GM21423 (cell line): Measurements from ENCODE around the gene CRLF1.
A peak's percentile ranks its signal among the peaks of the same experiment; 100 is the strongest.
"Not testable (repeated sequence)": the region's sequence is repeated elsewhere in the genome, so short reads cannot be mapped to it uniquely, and the experiment has no call there.

Source experiments
- ATAC-seq: cut with Tn5 transposase; IDR thresholded peaks from one replicate; pipeline ENCODE4 v1.9.1; 2021; ENCODE audit warnings: mild to moderate bottlenecking, moderate library complexity; ENCODE audit not compliant: unreplicated experiment

CRLF1 gene

DNA sequence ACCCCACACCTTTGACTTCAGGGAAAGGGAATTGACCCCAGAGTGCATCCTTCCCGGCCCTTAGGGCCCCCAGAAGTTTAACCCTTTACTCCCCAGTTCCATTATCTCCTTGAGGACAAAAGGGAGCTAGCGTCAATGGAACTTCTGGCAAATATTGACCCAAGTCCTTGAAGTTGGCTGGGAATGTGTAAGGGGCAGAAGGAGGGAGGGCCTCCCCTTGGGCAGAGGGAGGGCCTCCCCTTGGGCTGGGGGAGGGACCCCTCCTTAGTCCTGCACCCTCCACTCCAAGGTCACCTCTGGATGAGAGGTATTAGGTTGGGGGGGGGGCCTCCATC is 3.1 kb upstream of the CRLF1 start:
- no peak for ATAC-seq

- ATAC-seq = no peak
Measured at GRCh38 chr19:18608805-18609716, 2.5 kb upstream of the CRLF1 start.

- ATAC-seq = no peak
Measured at GRCh38 chr19:18608102-18608804, 1.7 kb upstream of the CRLF1 start.

GRCh38 chr19:18607226-18608101 is 865 bp upstream of the CRLF1 start:
- ATAC-seq = no peak

DNA sequence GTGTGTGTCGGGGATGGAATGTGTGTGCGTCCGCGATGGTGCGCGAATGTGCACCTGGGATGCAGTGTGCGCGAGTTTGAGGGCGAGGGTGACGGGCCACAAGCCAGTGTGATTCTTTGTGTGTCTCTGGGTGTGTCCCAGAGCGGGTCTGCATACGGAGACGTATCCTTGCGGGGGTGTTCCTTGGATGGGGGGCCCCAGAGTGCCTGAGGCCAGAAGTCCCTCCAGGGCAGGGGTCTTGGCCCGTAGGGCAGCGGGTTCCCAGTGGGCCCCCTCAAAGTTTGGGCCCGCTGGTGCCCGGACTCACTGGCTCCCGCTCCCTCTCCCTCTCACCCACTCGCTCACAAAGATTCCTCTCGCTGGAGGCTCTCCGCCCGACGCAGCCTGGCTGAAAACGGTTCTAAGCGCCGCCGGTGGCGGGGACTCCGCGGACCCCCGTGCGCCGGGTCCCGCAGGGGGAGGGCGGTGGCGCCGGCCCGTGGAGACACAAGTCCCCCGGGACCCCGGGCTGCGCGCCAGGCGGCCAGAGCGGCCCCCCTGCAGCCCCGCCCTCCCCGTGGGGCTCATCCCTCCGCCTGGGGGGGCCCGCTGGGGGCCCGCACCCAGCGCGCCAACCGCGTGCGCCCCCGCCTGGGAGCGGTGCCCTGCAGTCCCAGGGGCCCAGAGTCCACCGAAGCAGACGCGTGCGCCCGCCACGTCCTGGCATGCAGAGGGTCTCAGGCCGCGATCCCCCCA is 886 bp downstream of the CRLF1 start:
- ATAC-seq = no peak

DNA sequence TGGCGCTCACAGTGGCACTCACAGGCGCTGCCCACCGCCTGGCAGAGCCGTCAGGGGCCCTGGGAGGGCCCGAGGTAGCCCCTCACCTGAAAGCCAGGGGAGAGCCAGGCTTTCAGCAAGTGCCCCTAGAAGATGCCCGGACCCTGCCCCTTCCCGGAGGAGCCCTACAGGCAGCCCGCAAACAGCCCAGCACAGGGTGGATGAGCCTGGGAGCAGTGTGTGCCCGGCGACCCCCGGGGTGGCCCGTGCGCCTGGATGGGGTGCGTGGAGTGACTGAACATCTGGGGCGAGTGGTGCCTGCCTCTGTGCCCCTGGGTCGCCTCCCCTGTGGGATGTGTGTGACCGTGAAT is 1.4 kb downstream of the CRLF1 start:
- no peak for ATAC-seq

- ATAC-seq = no peak
Measured at GRCh38 chr19:18604820-18605159, 1.8 kb downstream of the CRLF1 start.

DNA sequence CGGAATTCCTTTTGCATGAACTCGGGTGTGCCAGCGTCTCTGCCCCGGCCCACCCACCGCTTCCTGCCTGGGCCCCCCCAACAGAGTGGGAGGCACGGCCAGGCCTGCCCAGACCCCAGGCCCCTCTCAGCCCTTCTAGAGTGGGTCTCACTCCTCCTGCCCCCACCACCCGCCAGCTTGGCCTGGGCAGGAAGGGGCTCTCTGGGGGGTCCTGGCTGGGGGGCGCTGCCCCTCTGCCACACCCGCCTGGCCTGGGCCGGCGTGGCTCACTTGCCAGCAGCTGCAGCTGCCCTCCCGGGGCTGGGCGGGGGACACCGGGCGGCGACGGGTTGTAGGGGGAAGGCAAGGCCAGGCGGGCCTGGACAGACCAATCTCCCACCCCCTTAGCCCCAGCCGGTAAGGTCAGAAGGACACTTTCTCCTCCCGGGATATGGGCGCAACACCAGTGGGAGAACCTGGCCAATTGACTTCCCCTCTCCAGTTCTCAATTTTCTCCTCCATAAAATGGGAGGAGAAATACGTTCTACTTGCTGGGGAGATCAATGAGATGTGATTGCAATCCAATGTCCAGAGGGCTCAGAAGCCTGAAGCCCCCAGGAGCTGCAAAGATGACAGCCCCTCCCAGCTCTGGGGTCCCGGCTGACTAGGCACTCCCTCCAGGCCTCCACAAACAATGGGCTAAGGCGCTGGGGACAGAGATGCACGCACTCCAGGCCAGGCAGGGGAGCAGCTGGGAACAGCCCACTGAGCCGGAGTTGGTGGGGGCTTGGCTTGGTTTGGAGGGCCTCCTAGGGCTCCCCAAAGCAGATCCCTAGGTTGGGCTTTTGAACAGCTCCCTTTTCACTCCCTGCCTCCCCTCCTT is 2.4 kb downstream of the CRLF1 start:
- no peak for ATAC-seq

DNA sequence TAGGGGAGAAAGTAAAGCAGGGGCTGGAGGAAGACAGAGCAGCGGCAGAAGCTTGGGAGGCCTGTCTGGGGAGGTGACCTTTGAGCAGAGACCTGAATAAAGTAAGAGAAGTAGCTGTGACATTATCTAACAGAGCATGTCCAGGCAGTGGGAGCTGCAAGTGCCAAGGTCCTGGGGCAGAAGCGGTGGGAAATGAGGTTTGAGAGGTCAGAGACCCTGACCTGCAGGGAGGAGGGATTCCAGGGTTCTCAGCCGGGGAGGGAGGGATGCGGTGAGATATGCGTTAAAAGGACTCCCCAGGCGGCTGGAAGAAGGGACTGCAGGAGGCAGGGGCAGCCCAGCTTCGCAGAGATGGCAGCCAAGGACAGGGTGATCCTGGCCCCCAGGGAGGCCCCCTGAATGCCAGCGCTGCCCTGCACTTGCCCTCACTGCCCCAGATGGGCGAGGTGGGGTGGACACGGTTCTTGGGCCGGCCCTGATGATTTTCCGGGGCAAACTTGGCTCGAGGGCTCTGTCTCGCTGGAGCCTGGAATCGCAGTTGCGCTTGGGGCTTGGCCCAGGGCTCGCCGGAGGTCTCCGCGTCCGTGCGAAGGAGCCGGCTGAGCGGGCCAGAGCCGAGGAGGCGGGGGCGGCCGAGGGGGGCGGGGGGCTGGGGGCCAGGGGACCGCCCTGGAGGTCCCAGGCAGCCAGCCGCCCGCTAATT is 3.2 kb downstream of the CRLF1 start:
- ATAC-seq = no peak

DNA sequence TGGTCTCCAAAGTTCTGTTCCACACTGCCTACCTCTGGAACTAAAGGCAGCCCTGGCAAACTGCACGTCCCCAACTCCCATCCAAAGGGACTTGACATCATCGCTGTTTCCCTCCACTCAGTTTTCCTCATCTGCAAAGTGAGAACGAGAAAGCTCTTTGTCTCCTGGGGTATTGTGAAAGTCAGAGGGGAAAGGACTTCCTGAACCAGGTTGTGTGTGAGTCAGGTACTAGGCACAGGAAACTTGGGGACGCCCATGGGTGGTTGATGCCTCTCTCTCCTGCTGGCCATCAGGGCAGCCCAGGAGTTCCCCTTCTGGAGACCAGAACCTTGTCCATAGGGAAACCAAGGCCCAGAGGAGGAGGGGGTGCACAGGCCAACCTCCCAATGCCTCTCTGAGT is 4.7 kb downstream of the CRLF1 start:
- no peak for ATAC-seq

DNA sequence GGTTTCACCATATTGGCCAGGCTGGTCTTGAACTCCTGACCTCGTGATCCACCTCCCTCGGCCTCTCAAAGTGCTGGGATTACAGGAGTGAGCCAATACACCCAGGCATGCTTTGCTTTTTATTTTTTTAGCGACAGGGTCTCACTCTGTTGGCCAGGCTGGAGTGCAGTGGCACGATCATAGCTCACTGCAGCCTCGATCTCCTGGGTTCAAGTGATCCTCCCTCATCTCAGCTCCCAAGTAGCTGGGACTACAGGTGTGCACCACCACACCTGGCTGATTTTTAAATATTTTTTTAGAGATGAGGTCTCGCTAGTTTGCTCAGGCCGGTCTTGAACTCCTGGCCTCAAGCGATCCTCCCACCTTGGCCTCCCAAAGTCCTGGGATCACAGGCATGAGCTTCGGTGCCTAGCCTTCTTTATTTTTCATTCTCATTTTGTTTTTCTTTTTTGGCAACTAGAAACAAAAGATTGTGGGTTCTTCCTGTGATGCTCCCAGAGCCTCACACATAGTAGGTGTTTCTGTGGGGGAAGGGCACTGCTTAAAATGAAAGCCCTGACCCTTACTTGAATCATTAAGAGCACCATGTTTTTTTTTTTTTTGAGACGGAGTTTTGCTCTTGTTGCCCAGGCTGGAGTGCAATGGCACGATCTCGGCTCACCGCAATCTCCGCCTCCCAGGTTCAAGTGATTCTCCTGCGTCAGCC is 5.8 kb downstream of the CRLF1 start:
- ATAC-seq = not testable (repeated sequence)

DNA sequence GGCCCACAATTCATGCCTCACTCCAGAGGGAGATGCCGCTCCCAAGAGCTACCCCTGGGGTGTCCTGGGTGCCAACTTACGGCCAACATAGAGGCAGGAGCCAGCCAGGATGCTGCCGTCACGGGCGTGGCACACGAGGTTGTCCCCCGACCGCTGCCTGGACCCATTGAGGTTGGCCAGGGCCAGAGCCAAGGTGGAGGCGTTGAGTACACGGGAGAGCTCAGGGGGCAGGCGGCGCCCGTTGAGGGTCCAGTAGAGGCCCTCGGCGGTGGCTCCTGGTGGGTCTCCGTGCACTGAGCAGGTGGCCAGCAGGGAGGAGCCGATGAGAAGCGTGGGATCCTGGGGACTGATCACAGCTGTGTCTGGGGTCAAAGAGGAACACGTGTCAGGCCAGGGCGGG is 7.1 kb downstream of the CRLF1 start:
- no peak for ATAC-seq

- no peak for ATAC-seq
Measured at GRCh38 chr19:18597809-18598660, 8.6 kb downstream of the CRLF1 start.

DNA sequence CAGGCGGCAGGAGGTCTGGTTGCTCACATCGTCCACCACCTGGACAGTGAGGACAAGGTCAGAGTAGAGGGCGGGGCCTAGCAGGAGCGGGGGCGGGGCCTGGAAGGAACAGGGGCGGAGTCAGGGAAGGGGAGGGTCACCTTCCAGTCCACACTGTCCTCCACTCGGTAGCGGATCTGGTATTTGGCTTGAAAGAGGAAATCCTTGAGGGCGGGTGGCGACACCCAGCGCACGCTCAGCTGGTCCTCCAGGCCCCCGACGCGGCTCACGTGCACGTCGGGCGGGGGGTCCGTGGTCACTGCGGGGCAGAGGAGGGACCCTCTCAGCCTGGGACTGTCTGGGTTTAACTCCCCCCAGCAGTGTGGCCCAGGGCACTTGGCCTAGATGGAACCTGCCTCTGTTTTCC is 9.8 kb downstream of the CRLF1 start:
- ATAC-seq = no peak

DNA sequence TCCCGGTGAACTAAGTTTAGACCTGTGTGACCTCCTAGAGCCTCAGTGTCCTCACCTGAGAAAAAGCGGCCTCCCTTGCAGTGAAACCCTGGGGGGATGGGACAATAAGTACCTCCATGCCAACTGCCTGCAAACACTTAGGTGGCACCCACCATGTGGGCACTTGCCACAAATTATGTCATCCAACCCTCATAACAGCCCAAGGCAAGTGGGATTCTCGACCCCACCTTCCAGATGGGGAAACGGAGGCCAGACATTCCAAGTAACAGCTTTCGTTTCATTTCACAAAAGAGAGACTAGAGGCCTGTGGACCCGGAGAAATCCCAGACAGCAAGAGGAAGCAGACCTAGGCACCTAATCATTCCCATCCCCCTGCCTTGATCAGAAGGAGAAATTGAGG is 11.1 kb downstream of the CRLF1 start:
- ATAC-seq = no peak

- ATAC-seq = no peak
Measured at GRCh38 chr19:18594824-18595373, 11.7 kb downstream of the CRLF1 start.

- peak; percentile 50 for ATAC-seq
Measured at GRCh38 chr19:18594096-18594823, 12.3 kb downstream of the CRLF1 start.
